Thyroid gland (tissue), 4 donors: ENCODE results near the gene EFNA5.

Source experiments
- POLR2A ChIP-seq, 2 donors: fragments of 450-650 bp; IDR thresholded peaks; one replicate each; pipeline ENCODE4 v1.6.1; 2017; ENCODE audit warnings: antibody characterized with exemption in 2 of 2, mild to moderate bottlenecking in 2 of 2, moderate library complexity in 1 of 2
- TF ChIP-seq, protein P1 (sequence below), 6 experiments: fragments of 200-600 bp in 3 of 6; fragments of 450-650 bp in 3 of 6; sonication (generic) in 3 of 6; IDR thresholded peaks; one replicate each; pipeline ENCODE4 v1.5.1; 2016 to 2019; ENCODE audit warnings: antibody characterized with exemption in 6 of 6, mild to moderate bottlenecking in 2 of 6, inconsistent platforms in 1 of 6, moderate library complexity in 1 of 6

DNA sequence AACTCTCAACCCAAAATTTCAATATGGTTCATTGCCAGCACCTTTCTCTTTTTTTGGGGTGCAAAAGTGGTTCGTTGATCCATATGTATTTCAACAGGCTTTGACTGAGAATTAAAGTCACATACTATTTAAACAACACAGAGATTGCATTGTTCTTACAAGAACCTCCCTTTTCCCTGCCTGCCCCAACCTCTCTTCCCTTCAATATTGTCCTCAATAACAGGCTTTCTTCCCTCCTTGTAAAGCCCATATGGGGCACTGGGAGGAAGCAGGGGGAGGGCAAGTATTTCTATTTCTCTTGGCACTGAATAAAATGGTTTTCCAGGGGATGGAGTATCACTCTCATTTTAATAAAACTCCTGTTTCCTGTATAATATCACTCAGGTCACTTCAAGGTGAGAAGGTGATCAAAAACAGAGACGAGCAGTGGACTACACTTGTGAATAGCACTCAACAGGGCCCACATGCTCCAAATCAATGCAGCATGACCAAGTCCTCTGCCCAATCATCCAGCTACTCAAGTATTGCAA lies 65.1 kb downstream of the EFNA5 start:
- no peak for TF ChIP-seq POLR2A (IDR thresholded peaks at IDR 0.05)
- TF ChIP-seq, protein P1, sequence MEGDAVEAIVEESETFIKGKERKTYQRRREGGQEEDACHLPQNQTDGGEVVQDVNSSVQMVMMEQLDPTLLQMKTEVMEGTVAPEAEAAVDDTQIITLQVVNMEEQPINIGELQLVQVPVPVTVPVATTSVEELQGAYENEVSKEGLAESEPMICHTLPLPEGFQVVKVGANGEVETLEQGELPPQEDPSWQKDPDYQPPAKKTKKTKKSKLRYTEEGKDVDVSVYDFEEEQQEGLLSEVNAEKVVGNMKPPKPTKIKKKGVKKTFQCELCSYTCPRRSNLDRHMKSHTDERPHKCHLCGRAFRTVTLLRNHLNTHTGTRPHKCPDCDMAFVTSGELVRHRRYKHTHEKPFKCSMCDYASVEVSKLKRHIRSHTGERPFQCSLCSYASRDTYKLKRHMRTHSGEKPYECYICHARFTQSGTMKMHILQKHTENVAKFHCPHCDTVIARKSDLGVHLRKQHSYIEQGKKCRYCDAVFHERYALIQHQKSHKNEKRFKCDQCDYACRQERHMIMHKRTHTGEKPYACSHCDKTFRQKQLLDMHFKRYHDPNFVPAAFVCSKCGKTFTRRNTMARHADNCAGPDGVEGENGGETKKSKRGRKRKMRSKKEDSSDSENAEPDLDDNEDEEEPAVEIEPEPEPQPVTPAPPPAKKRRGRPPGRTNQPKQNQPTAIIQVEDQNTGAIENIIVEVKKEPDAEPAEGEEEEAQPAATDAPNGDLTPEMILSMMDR (IDR thresholded peaks at IDR 0.05) = no peak
